B cell (primary cell): Measurements from ENCODE around the gene ADAMTS17. TPM values are rescaled to one million over a fixed set of nuclear protein-coding genes. Genes with fewer than 3 reads are reported as not detected.

Experiments used
- ATAC-seq: fragments of 200-7000 bp; cut with Tn5 transposase; one replicate; pipeline ENCODE4 v1.10.0; 2021; ENCODE audit warnings: low read depth, mild to moderate bottlenecking, moderate number of reproducible peaks, moderate library complexity
- CTCF ChIA-PET: fragments of 350-600 bp; sonication (Branson Sonifier 250); formaldehyde crosslinking; loops from one replicate; lab custom pipeline; 2021; ENCODE audit warnings: antibody characterized with exemption, inconsistent platforms; lab: Charles Lee
- POLR2A ChIA-PET: fragments of 350-600 bp; sonication (Branson Sonifier 250); formaldehyde crosslinking; loops from one replicate; lab custom pipeline; 2021; ENCODE audit warnings: antibody characterized with exemption; lab: Charles Lee
- DNase-seq: peaks from one replicate; pipeline ENCODE4 v3.0.0; 2013
- H2AFZ ChIP-seq: 2 replicates; pipeline ENCODE4 v1.6.1; 2012; ENCODE audit warnings: mild to moderate bottlenecking, low read depth, low read length; ENCODE audit not compliant: insufficient read depth, poor library complexity, severe bottlenecking
- H3K27ac ChIP-seq, 2 donors: 1 replicate in 1 of 2; 2 replicates in 1 of 2; pipeline ENCODE4 v1.5.1; 2012 to 2013; ENCODE audit warnings: low read length in 2 of 2, mild to moderate bottlenecking in 2 of 2, moderate library complexity in 1 of 2
- H3K27me3 ChIP-seq, 4 experiments: fragments of 200-600 bp in 1 of 4; sonication (generic) in 1 of 4; replicated peaks in 1 of 4; 1 replicate in 2 of 4; 2 replicates in 2 of 4; pipeline versions ENCODE4 v1.6.1 to v1.7.0; 2013 to 2016; ENCODE audit warnings: low read length in 3 of 4, mild to moderate bottlenecking in 2 of 4, mixed read lengths in 1 of 4, moderate library complexity in 1 of 4; ENCODE audit not compliant: insufficient read depth in 4 of 4, control insufficient read depth in 3 of 4; ENCODE audit errors: control extremely low read depth in 1 of 4
- H3K36me3 ChIP-seq, 2 experiments: replicated peaks in 1 of 2; 1 replicate in 1 of 2; 2 replicates in 1 of 2; pipeline versions ENCODE4 v1.6.1 to v1.7.1; 2013; ENCODE audit warnings: low read length in 1 of 2; ENCODE audit not compliant: insufficient read depth in 2 of 2, control insufficient read depth in 1 of 2; ENCODE audit errors: control extremely low read depth in 1 of 2, extremely low read depth in 1 of 2
- H3K4me1 ChIP-seq, 2 donors: fragments of 200-600 bp in 1 of 2; sonication (generic) in 1 of 2; 1 replicate in 1 of 2; 2 replicates in 1 of 2; pipeline versions ENCODE4 v1.5.1 to v1.6.1; 2013 to 2017; ENCODE audit warnings: low read length in 2 of 2; ENCODE audit not compliant: control insufficient read depth in 2 of 2, insufficient read depth in 2 of 2
- H3K4me2 ChIP-seq: replicated peaks from 2 replicates; pipeline ENCODE3; 2012; ENCODE audit warnings: mild to moderate bottlenecking, low read depth, low read length; ENCODE audit not compliant: poor library complexity, severe bottlenecking
- H3K4me3 ChIP-seq, 5 experiments: fragments of 200-600 bp in 1 of 5; sonication (generic) in 1 of 5; 1 replicate in 3 of 5; 2 replicates in 2 of 5; pipeline versions ENCODE4 v1.5.1 to v1.7.0; 2011 to 2016; ENCODE audit warnings: low read length in 4 of 5, mild to moderate bottlenecking in 4 of 5, low read depth in 2 of 5, control low read depth in 1 of 5, moderate library complexity in 1 of 5; ENCODE audit not compliant: insufficient read depth in 1 of 5; ENCODE audit errors: control extremely low read depth in 1 of 5, extremely low read depth in 1 of 5
- H3K79me2 ChIP-seq: fragments of 200-600 bp; sonication (generic); one replicate; pipeline ENCODE4 v1.6.0; 2016; ENCODE audit warnings: low read length; ENCODE audit not compliant: control insufficient read depth, insufficient read depth
- H3K9ac ChIP-seq: fragments of 200-600 bp; sonication (generic); 2 replicates; pipeline ENCODE4 v1.6.1; 2017; ENCODE audit warnings: mild to moderate bottlenecking, low read length, moderate library complexity
- H3K9me3 ChIP-seq, 3 donors: one replicate each; pipeline versions ENCODE4 v1.6.1 to v1.7.1; 2013; ENCODE audit warnings: low read length in 2 of 3; ENCODE audit not compliant: control insufficient read depth in 2 of 3, insufficient read depth in 1 of 3; ENCODE audit errors: control extremely low read depth in 1 of 3
- H4K20me1 ChIP-seq: 2 replicates; pipeline ENCODE4 v1.6.0; 2012; ENCODE audit warnings: mild to moderate bottlenecking, low read length; ENCODE audit not compliant: insufficient read depth, control insufficient read depth, poor library complexity, severe bottlenecking
- H3K27ac Mint-ChIP-seq: one replicate; pipeline ENCODE4 v1.8.0; 2021; ENCODE audit warnings: mixed read lengths
- H3K27me3 Mint-ChIP-seq: one replicate; pipeline ENCODE4 v1.8.0; 2021; ENCODE audit warnings: mixed read lengths
- H3K4me1 Mint-ChIP-seq: one replicate; pipeline ENCODE4 v1.8.0; 2021; ENCODE audit warnings: mixed read lengths
- H3K4me3 Mint-ChIP-seq: one replicate; pipeline ENCODE4 v1.8.0; 2021; ENCODE audit warnings: mixed read lengths
- H3K9me3 Mint-ChIP-seq: one replicate; pipeline ENCODE4 v1.8.0; 2022; ENCODE audit warnings: mixed read lengths; ENCODE audit not compliant: insufficient read depth
- CTCF ChIP-seq: fragments of 200-600 bp; IDR thresholded peaks from one replicate; pipeline ENCODE4 v1.8.0; 2022; ENCODE audit warnings: antibody characterized with exemption, mild to moderate bottlenecking
- EZH2 ChIP-seq: IDR thresholded peaks from 2 replicates; pipeline ENCODE4 v1.6.1; 2012; ENCODE audit warnings: borderline replicate concordance, low read depth, mild to moderate bottlenecking, moderate library complexity, low read length; ENCODE audit not compliant: insufficient read depth, poor library complexity, severe bottlenecking
- WGBS: methylation state at CpG from one replicate; pipeline ENCODE4 v1.1.5; 2013; ENCODE audit warnings: missing lambda C conversion rate; ENCODE audit not compliant: insufficient coverage; 5-methylcytosine and 5-hydroxymethylcytosine counted together
- intact Hi-C: fragments of 100-400 bp; cut with micrococcal nuclease; formaldehyde crosslinking; loops from one replicate; pipeline ENCODE4 v1.10.0; 2022
- polyA plus RNA-seq: library from polyadenylated mRNA; depleted of rRNA; stranded (reverse); fragments of >200 nt; gene quantifications from 2 replicates; pipeline ENCODE4 v1.2.3, GENCODE V29; 2012
- total RNA-seq, 2 donors: library from RNA; stranded (reverse); fragments of 120-200 nt in 1 of 2; gene quantifications; 1 replicate in 1 of 2; 2 replicates in 1 of 2; pipeline versions ENCODE4 v1.2.3 to v1.2.4, GENCODE V29; 2013 to 2022

Gene ADAMTS17
- total and polyA plus RNA-seq, 2 donors (not counting 1 experiment from before 2014, with no cell fraction given) = 0.10 TPM; not detected in 1

GRCh38 chr15:100211855-100212850, 129.6 kb downstream of the ADAMTS17 start:
- no peak for TF ChIP-seq EZH2
- no peak for TF ChIP-seq CTCF
- Mint-ChIP-seq H3K27me3 (peaks cover 11% of the 10 kb centered on the region), H3K4me1 (no peaks in the 10 kb centered on the region), H3K9me3 (no peaks in the 10 kb centered on the region), H3K27ac (no peak overlapping the region), H3K4me3 (no peak overlapping the region)
- Histone ChIP-seq H3K27me3 (no peaks in the 10 kb centered on the region), H3K4me2 (no peak overlapping the region), H3K79me2 (no peaks in the 10 kb centered on the region), H3K4me3 (no peak overlapping the region), H3K9me3 (no peaks in the 10 kb centered on the region), H3K36me3 (no peaks in the 10 kb centered on the region), H2AFZ (no peak overlapping the region), H3K4me1 (no peaks in the 10 kb centered on the region), H3K9ac (no peak overlapping the region), H4K20me1 (no peaks in the 10 kb centered on the region), H3K27ac (no peak overlapping the region)
- 73% methylated on average over 6 of the region's 11 CpGs for WGBS
- intact Hi-C loops = no loop called here
- CTCF ChIA-PET = no interaction called here
- ATAC-seq = no peak
- POLR2A ChIA-PET = no interaction called here
- no peak for DNase-seq

- Histone ChIP-seq H3K36me3 (no peaks in the 10 kb centered on the region), H4K20me1 (no peaks in the 10 kb centered on the region), H2AFZ (no peak overlapping the region), H3K4me1 (no peaks in the 10 kb centered on the region), H3K79me2 (no peaks in the 10 kb centered on the region), H3K4me2 (no peak overlapping the region), H3K27ac (no peak overlapping the region), H3K9ac (no peak overlapping the region), H3K9me3 (no peaks in the 10 kb centered on the region), H3K4me3 (no peak overlapping the region), H3K27me3 (peaks cover 0 to 3% (median 0%) of the 10 kb centered on the region in 4 experiments)
- ATAC-seq (no peak), DNase-seq (no peak)
- no peaks in the 10 kb centered on the region for H3K9me3 Mint-ChIP-seq
- TF ChIP-seq CTCF (no peak), EZH2 (no peak)
- 100% methylated on average over 3 of the region's 5 CpGs for WGBS
- H3K4me3 Mint-ChIP-seq = no peak overlapping the region
- intact Hi-C loops = no loop called here
- CTCF ChIA-PET = no interaction called here
- POLR2A ChIA-PET = no interaction called here
- no peak overlapping the region for H3K27ac Mint-ChIP-seq
- H3K4me1 Mint-ChIP-seq = no peaks in the 10 kb centered on the region
- peaks cover 11% of the 10 kb centered on the region for H3K27me3 Mint-ChIP-seq
These were observed 131.4 kb downstream of the ADAMTS17 start for GRCh38 chr15:100210338-100210737.
